SKM-1 (cell line): Measurements from ENCODE around the gene DOCK4.
A peak's percentile ranks its signal among the peaks of the same experiment; 100 is the strongest.

Source experiments
- DNase-seq: peaks from one replicate; lab custom pipeline; 2025; ENCODE audit not compliant: unreplicated experiment; lab: John Stamatoyannopoulos, UW

DOCK4 gene

DNA sequence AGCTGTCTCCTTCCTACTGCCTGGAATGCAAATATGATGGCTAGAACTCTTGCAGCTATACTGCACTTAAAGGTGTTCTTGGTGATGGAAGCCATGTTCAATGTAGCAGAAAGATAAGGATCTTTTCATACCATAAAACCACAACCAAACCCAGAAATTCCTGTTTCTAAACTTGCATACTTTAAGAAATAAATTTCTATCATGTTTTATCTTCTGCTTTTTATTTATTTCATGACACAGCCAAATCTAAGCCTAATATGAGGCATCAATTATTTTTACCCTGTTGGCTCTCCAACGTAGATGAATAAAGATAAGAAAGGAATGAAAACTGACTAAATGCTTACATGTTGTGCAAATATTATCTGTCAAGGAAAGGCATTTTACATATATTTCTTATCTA, 224.1 kb downstream of the DOCK4 start:
- DNase-seq, result no peak

DNA sequence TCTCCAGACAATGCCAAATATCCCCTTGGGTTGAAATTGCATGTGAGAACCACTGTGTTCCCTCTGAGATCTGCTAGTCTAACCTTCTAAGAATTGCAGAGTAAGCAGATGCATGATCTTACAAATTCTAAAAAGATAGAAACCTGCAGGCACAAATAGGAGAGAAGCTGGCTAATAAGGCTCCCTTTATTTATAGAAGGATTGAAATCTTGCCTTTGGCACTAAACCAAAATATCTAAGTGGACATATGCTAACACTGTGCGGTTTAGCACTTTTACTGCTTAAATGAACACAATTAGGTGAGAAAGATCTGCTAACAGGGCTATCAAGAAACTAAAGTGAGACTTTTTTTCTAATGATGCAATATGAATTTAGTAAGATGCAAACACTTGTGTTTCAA, 225.5 kb downstream of the DOCK4 start:
- DNase-seq, result no peak

DNA sequence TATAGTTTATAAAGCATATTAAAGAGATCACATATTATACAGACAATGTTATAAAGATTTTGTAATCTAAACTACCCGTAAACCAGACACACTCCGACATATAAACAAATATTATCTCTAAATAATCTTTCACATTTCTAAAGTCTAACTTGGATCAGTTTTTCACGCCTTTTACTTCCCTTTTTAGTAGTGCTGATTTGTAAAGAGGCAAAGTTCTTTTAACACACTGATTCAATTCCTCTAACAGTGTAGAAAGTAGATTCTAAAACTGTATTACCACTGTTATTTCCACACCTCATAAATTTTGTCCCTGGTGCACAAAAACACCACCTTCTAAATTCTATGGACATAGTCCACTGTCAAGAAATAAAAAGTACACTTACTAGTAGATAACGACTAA, 230.9 kb downstream of the DOCK4 start:
- peak; percentile 3 for DNase-seq

DNA sequence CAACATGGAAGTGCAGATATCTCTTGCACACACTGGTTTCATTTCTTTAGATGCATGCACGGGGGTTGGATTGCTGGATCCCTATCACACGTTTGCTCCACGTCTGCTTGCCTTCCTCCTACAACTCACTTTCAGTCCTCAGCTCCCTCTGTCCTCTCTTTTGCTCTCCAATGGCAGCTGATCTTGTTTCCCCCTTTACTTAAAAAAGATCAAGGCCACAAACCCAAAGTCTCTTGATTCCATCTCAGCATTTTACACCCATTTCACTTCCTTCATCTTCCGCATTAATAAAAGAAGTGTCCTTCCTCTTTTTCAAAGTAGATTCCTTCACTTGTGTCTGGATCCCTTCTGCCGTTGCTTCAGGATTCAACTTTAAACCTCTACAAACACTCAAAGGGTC, 245.2 kb downstream of the DOCK4 start:
- no peak for DNase-seq

DNA sequence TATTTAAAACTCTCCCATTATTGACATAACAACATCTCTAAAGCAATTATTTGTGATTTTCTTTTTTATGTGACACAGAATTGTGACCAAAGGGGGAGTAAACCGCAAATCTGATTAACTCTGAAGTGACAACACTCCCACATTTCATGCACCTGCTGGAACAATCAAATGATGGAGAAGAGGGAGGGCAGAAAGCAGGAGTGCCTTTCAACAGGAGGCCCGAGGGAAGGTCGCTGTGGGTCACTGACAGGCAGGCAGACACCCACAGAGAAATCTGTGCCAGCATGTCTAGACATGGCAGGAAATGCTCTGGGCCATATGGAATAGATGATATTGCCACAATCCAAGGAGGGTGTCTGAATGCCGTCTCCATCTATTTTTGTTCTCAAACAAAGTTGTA, 247.3 kb downstream of the DOCK4 start:
- no peak for DNase-seq

DNA sequence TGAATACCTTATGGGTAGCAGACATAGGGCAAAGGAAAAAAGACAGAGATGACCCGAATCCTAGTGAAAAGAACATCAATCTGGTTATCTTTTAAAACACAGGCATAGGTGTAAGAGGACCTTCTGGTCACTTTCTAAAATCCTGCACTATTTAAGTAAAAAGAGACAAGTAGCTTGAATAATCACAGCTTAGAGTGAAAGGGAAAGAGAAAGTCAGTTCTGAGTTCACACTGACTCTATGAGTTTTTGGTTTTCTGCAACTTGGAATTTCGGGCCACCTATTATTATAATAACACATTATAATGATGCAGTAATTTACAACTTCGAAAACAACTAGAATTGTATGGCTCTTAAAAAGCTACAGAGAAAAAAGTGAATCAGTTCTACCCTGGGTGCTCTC, 247.8 kb downstream of the DOCK4 start:
- no peak for DNase-seq

DNA sequence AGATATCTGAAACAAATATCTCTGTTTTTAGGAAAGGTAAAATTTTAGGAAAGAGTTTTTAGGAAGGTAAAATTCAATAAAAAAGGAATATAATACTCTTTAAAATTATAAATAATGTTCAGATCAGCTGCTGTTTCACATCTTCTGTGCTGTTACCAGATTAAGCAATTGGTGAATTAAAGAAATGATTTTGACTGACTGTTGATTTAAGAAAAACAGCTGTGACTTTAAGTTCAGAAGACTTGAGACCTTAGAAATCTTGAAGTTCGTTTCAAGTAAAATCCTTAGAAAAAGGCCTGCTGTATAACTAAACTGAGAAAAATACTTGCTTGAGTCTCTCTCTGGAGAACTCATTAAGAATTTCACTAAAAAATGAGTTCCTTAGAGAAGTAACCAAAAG, 250.6 kb downstream of the DOCK4 start:
- DNase-seq, result no peak

DNA sequence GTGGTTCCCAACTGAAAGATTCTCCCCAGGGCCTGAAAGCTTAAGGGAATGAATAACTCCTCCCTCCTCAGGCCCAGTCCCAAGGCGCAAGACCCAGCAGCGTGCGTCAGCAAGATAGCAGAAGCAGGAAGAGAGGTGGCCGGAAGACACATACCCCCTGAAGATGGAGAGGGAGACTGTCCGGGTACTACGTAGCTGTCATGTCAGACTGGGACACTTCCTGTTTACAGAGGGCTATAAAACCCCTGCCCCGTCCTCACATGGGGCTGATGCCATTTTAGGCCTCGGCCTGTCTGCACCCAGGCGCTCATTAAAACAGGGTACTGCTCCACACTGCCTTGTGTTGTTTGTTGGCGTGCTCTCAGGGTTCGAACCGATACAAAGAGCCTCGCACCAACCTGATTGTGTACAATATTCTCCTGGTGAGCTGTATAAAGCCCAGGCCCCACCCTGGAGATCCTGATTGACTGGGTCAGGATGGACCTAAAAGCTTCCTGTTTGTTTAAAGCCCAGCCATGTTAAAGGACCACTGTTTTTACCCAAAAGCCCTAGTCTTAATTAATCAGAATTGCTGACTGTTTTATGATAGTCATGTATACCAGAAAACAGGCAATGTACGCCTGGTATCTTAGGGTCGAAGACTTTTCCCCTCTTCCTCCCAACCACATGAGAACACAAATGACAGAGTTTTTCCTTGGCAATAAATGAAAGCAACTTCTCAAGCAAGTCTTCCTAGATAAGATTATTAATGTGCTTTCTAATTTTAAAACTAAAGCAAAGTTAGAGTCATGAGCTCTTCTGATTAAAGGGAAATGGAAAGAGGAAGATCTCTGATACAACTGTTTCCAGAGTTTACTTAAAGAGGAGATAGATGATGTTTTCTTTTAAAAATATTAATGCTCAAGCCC, 251.5 kb downstream of the DOCK4 start:
- DNase-seq, result no peak

DNA sequence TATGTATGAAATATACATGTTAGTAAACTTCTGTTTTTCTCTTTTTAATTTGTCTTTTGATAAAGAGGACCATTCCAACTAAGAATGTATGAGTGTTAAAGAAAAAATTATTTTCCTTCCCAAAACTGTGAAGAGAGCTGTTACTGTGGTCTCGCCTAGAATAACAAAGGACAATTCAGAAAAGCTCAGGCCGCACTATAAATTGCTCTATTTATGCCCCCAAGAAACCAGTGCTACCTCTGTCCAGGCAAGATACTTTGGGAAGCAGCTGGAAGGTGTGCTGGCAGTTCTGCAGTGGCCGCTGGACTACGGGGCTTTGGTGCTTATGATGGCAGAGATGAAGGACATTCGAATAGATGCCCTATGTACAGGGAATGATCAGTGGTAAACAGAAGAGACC, 252.1 kb downstream of the DOCK4 start:
- no peak for DNase-seq

DNA sequence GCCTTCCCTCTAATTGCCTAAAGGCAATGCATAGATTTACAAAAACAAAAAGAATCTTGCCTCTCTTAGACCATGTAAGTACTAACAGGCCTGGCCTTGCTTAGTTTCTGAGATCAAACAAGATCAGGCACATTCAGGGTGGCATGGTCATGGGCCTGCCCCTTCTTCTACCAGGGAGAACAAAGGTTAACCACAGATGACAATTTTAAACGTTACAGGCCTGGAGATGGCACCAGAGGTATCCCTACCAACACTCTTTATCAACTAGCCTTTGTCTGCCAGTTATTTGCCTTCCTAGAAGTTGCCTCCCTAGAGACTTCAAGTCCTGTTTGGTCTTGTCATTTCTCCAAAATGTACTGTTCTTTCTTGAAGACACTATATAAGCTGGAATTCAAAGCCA, 252.6 kb downstream of the DOCK4 start:
- DNase-seq, result no peak

DNA sequence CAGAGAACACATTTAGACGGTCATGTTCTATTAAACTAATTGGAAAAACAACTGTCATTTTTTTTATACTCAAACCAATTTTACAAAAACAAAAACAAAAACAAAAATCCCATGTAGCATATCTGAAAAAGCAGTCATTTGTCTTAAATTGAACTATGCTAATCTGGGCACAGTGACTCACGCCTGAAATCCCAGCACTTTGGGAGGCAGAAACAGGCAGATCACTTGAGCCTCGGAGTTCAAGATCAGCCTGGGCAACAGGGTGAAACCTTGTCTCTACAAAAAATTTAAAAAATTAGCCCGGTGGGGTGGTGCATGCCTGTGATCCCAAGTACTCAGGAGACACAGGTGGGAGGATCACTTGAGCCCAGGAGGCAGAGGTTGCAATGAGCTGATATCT, 253.4 kb downstream of the DOCK4 start:
- DNase-seq, result no peak

DNA sequence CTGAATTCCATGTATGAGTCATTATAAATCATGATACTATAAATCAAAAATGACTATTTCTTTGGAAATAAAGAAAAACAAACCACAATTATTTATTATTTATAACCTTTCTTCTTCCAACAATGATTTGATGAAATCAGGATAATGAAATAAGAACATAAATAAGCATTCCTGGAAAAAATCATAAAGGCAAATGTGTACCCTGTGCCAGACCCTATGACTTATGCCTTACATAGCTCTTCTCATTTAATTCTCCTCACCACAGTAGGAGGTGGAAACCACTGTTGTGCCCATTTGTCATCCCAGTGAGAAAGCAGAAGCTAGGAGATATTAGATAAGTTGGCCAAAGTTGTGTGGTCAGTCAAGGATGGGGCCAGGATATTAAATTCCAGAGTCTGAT, 255.1 kb downstream of the DOCK4 start:
- DNase-seq, result no peak

DNA sequence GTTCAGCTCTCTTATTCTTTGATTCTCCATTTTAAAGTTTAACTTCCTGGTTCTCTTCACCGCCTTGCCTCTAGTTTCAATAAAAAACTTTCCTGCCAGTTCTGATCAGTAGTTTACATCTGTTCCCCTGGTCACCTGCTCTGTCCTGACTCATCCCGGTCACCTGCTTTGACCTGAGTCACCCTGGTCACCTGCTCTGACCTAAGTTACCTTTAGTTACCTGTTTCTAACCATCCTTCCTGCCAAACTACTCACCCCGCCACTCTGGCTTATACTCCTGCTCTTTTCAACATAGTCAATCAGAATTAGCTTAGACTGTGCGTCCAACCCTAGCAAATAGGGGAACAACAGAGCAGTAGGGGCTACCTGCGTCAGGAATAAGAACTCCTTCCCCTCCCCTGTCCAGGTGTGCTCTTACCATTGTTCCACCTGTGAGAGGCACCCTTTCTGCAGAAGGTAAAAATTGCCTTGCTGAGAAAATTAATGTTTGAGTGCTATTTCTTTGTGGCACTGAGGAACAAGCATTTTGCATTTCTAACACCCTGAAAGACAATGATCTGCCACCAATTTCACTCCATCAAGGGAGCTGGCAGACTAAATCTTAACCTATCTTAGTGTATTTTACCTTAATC, 263.6 kb downstream of the DOCK4 start:
- no peak for DNase-seq

DNA sequence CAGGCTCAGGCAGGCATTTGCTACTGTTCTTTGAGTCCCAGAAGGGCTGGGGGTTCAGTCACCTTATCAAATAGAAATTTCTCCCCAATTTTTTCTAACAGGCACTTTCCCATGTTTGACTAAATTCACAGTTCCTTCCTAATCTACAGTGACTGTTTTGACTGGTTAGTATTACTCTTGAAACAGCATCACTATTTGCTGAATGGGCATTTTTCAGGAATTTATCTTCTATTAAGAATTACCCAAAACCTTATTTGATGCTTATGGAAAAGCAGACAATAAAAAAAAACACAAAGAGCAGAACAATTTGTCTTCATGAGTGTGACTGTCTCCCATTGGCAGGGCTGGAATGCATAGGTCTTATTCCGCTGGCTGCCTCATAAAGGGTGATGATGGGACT, 269.0 kb downstream of the DOCK4 start:
- no peak for DNase-seq

DNA sequence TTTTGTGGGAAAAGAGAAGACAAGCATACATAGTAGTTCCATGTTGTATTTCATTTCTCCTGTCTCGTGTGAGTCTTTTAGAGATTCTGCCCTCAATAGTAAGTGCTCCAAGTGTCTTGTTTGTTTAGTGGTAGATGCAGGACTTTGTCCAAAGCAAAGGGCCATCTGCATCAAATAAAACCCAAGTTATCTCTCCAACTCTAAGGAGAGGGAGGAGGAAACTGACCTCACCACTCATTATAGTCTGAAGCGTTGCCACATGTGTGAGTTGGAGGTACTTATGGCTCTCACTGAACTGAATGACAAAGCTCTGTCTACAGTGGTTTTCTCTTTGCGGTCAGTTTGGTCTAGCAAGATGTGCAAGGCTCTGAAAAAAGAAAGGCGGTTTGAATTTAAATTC, 272.6 kb downstream of the DOCK4 start:
- no peak for DNase-seq

DNA sequence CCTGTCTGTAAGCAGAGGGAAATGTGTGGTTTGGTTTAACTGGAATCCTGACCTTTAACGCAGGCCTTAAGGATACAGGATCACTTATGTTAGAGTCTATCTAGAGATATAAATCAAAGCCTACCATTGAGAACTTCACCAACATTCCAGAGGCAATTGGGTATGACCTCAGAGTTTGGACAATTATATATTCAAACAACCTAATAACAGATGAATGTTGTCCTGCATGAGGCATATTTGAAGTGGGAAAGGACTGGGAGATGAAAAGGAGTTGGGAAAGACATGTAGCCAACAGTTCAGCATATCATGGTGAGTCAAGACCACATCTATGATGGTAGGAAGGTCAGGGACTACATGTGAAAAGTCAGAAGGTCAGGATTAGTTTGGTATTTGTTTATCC, 274.2 kb downstream of the DOCK4 start:
- no peak for DNase-seq

DNA sequence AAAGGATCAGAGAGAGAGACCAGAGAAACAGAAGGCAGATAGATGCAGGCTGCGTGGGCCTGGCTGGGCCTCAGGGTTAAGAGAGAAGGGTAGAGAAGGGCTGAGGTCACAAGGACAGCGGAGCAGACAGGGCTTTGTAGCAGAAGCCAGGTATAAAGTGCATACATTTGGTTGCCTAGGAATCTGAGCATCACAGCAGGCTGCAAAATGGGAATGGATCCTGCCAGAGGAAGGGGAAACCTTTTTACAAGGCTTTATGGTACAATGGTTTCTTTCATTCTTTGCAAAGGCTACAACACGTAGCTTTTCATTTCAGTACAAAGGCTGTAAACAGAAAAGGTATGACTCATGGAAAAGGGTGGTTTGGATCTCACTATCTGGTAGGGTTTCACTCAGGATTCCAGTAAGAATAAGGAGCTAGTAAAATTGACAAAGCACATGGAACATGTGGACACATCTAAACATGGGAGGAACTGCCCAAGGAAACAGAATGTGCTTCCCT, 275.1 kb downstream of the DOCK4 start:
- DNase-seq, result no peak

DNA sequence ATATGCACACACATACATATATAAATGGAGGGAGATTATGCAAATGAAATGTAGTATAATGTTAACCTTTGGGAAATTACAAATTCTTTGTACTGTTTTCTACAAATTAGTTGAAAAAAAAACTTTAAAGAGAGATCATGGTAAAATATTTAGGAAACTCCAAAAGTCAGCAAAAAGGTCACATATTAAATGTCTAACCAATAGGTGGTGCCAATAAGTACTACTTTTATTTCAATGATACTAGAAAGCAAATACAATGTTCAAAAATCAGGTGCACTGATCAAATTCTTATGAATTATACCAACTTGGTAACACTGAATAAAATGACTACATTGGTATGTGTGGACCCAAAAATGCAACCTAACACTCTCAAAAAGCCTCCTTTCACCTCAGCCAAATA, 276.9 kb downstream of the DOCK4 start:
- no peak for DNase-seq

DNA sequence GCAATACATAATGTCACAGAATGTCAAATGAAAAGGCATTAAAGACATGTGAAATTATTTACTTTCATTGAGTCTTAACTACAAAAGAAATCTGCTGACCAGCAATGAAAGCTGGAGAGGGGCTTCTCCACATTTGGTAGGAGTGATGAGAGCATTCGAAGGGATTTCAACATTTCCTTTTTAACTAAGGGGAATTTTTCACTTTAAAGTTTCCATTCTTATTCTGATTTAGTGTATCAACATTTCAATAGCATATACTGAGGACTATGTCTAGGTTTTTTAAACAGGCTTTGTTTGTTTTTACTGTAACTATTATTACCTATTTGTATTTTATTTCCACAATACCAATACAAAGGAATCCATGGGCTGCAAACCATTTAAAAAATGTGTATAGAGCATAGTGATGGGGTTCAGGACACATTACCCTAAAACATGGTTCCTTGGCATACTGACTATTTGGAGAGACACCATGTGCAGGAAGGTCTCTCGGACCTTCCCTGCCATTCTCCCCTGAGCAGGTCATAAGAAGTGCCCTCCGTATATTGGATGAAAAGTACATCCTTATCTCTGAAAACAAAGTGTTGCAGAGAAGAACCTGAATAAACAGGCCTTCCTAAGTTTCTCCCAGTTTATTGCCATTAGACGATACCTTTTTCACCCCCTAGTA, 278.7 kb downstream of the DOCK4 start:
- DNase-seq, result no peak

DNA sequence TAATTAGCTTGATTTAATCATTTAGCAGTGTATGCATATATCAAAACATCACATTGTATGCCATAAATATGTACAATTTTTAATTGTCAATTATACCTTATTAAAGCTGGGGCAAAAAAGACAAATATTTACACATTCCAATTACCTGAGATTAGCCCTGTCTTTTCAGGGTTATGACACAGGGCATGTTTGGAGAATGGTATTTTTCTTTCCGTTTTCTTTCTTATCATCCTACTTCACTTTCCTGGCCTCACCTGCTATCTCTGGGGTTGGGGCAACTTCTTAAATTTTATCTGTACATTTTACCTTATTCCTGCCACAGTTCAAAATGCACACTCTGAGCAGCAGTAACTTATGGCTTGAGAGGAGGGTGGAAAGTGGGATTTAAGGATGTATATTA, 285.9 kb downstream of the DOCK4 start:
- DNase-seq, result no peak

DNA sequence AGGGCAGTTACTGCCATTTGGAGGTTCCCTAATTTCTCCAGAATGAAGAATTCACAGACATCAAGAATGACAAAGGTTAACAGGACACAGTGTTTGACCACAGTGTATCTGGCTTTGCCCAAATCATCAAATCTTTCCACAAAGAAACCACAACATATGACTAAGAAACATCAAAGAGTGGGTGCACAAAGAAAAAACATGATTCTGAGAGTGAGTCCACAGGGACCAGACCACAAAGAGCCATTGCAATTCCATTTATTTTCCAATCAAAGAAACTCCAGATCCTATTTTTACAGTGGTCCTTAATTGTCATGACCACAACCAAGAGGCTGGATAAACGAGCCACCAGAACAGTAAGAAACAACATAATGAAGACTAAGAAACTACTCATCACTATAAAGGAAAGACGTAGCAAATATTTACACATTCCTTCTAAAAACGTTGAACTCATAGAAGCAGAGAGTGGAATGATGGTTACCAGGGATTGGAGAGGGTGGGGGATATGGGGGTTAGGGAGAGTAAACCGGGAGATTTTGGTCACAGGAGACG, 286.5 kb downstream of the DOCK4 start:
- DNase-seq, result no peak

DNA sequence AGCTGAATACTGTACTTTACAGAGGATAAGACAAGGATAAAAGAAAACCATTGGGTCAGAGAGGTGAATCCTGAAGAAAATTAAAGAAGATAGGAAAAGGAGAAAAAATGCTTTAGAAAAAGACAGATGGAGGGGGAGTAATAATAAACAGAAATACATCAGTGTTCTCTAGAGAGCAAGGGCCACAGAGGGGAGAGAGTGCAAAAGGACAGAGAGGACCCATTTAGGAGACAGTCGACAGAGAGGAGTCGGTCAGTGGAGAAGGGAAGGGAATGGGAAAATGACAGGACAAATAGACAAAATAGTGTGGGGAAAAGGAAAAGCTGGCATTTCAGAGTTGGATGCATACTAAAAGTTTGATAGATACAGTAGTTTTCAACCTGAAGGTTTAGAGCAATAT, 287.0 kb downstream of the DOCK4 start:
- DNase-seq, result no peak
